Activated naive CD4-positive, alpha-beta T cell treated with anti-CD3 and anti-CD28 coated beads for 36 hours (primary cell): ENCODE results near the gene RCN2. TPM values are rescaled to one million over a fixed set of nuclear protein-coding genes. Genes with fewer than 3 reads are reported as not detected.
A peak's percentile ranks its signal among the peaks of the same experiment; 100 is the strongest.

ENCODE experiments used
- CTCF ChIA-PET: fragments of 350-600 bp; sonication (Branson Sonifier 250); formaldehyde crosslinking; loops from one replicate; lab custom pipeline; 2021; ENCODE audit warnings: antibody characterized with exemption; lab: Charles Lee
- DNase-seq: peaks from one replicate; pipeline ENCODE4 v3.0.0-alpha.2; 2020
- H3K27ac Mint-ChIP-seq: one replicate; pipeline ENCODE4 v1.8.0; 2021; ENCODE audit warnings: mild to moderate bottlenecking, mixed read lengths
- H3K27me3 Mint-ChIP-seq: one replicate; pipeline ENCODE4 v1.8.0; 2021; ENCODE audit warnings: low read depth, mixed read lengths
- H3K36me3 Mint-ChIP-seq: one replicate; pipeline ENCODE4 v1.8.0; 2021; ENCODE audit warnings: low read depth, mixed read lengths
- H3K4me1 Mint-ChIP-seq: one replicate; pipeline ENCODE4 v1.8.0; 2021; ENCODE audit warnings: low read depth, mixed read lengths
- H3K4me3 Mint-ChIP-seq: one replicate; pipeline ENCODE4 v1.8.0; 2021; ENCODE audit warnings: mild to moderate bottlenecking, moderate library complexity, mixed read lengths
- H3K9me3 Mint-ChIP-seq: one replicate; pipeline ENCODE4 v1.8.0; 2021; ENCODE audit warnings: mixed read lengths
- intact Hi-C: fragments of 100-400 bp; cut with micrococcal nuclease; formaldehyde crosslinking; loops from one replicate; pipeline ENCODE4 v1.15.1; 2023
- total RNA-seq, 2 experiments: library from RNA; stranded (reverse); gene quantifications; one replicate each; pipeline ENCODE4 v1.2.3, GENCODE V29; 2021

Gene RCN2
- total RNA-seq, 2 experiments from 2014 or later, result 23.7 to 25.2 TPM

DNA sequence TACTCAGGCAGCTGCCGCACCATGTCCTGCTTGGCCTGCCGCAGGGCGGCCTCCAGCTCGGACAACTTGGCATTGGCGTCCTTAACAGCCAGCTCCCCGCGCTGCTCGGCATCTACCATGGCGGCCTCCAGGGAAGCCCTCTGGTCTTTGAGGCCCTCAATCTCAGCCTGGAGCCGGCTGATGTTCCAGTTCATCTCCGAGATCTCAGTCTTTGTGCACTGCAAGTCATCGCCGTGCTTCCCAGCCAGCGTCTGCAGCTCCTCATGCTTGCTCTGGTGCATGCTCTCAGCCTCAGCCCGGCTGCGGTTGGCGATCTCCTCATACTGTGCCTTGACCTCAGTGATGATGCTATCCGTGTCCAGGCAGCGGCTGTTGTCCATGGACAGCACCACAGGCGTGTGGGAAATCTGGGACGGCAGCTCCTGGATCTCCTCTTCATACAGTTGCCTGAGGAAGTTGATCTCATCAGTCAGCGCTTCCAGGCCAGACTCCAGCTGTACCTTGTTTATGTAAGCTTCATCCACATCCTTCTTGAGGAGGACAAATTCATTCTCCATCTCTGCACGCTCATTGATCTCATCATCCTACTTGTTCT is 47.9 kb downstream of the RCN2 start:
- no peaks in the 10 kb centered on the region for H3K36me3 Mint-ChIP-seq
- peaks cover 14% of the 10 kb centered on the region for H3K4me1 Mint-ChIP-seq
- H3K9me3 Mint-ChIP-seq, result peaks cover 3% of the 10 kb centered on the region
- H3K4me3 Mint-ChIP-seq, result no peak overlapping the region
- H3K27me3 Mint-ChIP-seq, result no peaks in the 10 kb centered on the region
- H3K27ac Mint-ChIP-seq, result no peak overlapping the region
- intact Hi-C loops, result no loop called here
- CTCF ChIA-PET, result interaction anchor here (0.6 to 2.1 kb wide), 3 partner anchors 8 to 516 kb away, joined by 3 to 7 read pairs (median 3); no protein-coding TSS in a partner anchor
- DNase-seq, result no peak

DNA sequence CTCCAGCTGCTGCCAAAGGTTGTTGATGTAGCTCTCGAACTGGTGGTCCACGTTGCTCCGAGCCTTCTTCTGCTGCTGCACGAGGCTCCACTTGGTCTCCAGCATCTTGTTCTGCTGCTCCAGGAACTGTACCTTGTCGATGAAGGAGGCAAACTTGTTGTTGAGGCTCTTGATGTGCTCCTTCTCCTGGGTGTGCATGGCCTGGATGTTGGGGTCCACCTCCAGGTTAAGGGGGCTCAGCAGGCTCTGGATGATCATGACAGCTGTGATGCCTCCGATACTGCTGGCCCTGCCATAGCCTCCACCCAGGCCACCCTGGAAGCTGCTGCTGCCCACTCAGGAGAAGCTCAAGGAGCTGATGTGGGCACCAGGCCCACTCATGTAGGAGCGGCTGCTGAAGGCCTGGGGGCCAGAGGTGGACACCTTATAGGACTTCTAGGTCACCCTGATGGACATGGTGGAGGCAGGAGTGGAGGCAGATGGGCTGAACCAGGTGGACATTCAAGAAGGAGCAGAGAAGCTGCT is 48.5 kb downstream of the RCN2 start:
- H3K9me3 Mint-ChIP-seq, result peaks cover 3% of the 10 kb centered on the region
- no peaks in the 10 kb centered on the region for H3K36me3 Mint-ChIP-seq
- DNase-seq, result no peak
- CTCF ChIA-PET, result interaction anchor here (0.6 to 2.1 kb wide), 3 partner anchors 8 to 654 kb away, joined by 3 to 7 read pairs (median 3); no protein-coding TSS in a partner anchor
- H3K4me3 Mint-ChIP-seq, result no peak overlapping the region
- intact Hi-C loops, result no loop called here
- peaks cover 14% of the 10 kb centered on the region for H3K4me1 Mint-ChIP-seq
- H3K27me3 Mint-ChIP-seq, result no peaks in the 10 kb centered on the region
- H3K27ac Mint-ChIP-seq, result no peak overlapping the region

DNA sequence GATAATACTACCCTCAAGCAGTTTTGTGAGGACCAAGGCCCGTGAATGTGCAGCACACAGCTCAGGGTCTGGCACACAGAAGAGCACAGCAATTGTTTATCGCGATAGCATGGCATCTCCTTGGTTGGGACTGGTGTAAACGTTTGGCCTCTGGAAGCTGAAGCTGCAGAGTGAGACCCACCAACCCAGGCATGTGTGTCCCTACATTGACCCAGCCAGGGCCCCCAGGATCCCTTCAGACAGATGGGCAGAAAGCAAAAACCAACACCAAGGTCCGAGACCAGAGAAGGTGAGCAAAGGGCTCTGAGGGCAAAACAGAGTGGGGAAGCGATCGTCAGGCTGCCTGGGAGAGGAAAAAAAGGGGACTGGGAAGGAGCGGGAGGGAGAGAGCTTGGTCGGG is 50.8 kb downstream of the RCN2 start:
- Mint-ChIP-seq H3K4me1 (peaks cover 15% of the 10 kb centered on the region), H3K4me3 (no peak overlapping the region), H3K27ac (no peak overlapping the region), H3K9me3 (peaks cover 3% of the 10 kb centered on the region), H3K36me3 (no peaks in the 10 kb centered on the region), H3K27me3 (no peaks in the 10 kb centered on the region)
- no peak for DNase-seq
- CTCF ChIA-PET, result interaction anchor here (1.0 to 3.4 kb wide), 3 partner anchors 9 to 53 kb away, joined by 3 to 17 read pairs (median 5); no protein-coding TSS in a partner anchor
- intact Hi-C loops, result no loop called here

DNA sequence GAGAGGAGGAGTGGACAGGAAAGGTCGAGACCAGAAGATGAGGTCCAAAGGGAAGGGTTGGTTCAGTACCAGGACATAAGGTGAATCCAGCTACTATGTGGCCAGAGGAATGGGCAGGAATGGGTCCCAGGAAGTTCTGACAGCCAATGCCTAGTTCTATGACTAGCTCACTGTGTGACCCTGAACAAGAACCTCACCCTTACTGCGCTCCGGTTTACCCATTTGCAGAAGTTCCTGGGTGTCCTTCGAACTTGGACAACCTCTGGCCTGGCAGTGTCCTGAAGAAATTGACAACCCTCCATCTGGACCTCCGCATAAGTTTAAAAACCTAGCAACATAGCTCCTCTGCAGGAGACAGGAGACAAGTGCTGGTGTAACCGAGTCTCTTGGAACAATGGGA is 51.2 kb downstream of the RCN2 start:
- CTCF ChIA-PET, result interaction anchor here (1.0 to 3.4 kb wide), 3 partner anchors 9 to 52 kb away, joined by 3 to 17 read pairs (median 5); no protein-coding TSS in a partner anchor
- H3K4me3 Mint-ChIP-seq, result no peak overlapping the region
- DNase-seq, result no peak
- H3K36me3 Mint-ChIP-seq, result no peaks in the 10 kb centered on the region
- no peak overlapping the region for H3K27ac Mint-ChIP-seq
- intact Hi-C loops, result no loop called here
- H3K27me3 Mint-ChIP-seq, result no peaks in the 10 kb centered on the region
- peaks cover 3% of the 10 kb centered on the region for H3K9me3 Mint-ChIP-seq
- H3K4me1 Mint-ChIP-seq, result peaks cover 18% of the 10 kb centered on the region

DNA sequence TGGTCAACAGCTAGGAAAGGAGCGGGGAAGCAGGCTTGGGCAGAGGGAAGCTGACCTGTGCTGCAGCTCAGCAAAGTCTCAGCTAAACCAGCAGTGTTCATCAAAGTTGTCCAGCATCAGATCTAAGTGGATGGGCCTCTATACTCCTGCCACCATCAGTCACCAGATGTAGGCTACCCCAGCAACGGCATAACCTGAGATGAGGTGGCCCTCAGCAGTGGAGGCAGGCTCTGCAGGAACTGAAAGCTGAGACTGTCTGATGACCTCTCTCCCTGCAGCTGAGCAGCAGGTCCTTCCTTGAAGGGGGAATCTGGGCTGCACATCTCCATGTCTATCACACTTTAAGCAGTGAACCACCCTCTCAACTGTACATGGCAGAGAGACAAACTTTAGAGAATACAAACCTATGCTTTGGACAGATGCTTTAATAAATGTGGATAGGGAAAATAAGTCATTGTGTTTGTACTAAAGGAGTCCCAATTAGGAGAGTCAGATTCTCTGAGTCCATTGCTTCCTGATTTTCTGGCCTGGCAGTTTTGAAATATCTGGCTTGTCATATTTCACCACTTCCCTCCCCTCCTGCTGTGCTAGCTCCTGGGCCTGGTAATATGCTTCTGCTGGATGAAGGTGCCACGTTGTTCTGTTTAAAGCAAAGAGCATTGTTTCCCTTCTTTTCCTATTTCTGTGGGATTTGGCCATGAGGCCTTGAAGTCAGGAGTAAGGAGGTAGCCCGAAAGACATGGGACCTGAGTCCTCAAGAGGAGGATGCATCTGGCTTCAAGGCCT is 52.2 kb downstream of the RCN2 start:
- Mint-ChIP-seq H3K9me3 (no peaks in the 10 kb centered on the region), H3K27me3 (no peaks in the 10 kb centered on the region), H3K27ac (no peak overlapping the region), H3K4me3 (no peak overlapping the region), H3K4me1 (peaks cover 28% of the 10 kb centered on the region), H3K36me3 (no peaks in the 10 kb centered on the region)
- CTCF ChIA-PET, result interaction anchor here (1.0 to 3.4 kb wide), 3 partner anchors 10 to 51 kb away, joined by 3 to 17 read pairs (median 5); no protein-coding TSS in a partner anchor
- DNase-seq, result no peak
- intact Hi-C loops, result no loop called here

DNA sequence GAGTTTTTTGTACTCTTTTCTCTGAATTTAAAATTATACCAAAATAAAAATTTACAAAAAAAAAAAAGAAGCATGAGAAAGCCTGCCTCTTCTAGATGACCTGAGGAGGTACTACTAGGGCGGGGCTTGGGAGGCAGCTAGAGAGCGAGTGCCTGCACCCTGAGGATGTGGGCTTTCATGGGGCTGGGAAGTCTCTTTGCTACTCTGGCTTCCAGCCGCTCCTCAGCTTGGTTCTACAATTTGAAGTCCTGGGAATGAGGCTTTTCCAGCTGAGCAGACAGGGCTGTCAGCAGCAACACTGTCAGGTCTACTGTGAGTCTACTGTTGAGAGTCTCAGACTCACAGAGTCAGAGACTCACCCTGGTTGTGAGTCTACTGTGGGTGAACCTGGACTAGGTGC is 55.2 kb downstream of the RCN2 start:
- DNase-seq, result peak; percentile 35
- H3K36me3 Mint-ChIP-seq, result no peaks in the 10 kb centered on the region
- H3K9me3 Mint-ChIP-seq, result no peaks in the 10 kb centered on the region
- H3K27ac Mint-ChIP-seq, result peak overlapping the region; percentile 50
- H3K27me3 Mint-ChIP-seq, result no peaks in the 10 kb centered on the region
- H3K4me3 Mint-ChIP-seq, result no peak overlapping the region
- CTCF ChIA-PET, result interaction anchor here (0.6 to 3.4 kb wide), 6 partner anchors 9 to 190 kb away, joined by 3 to 12 read pairs (median 4); no protein-coding TSS in a partner anchor
- peaks cover 40% of the 10 kb centered on the region for H3K4me1 Mint-ChIP-seq
- intact Hi-C loops, result loop anchor here (5.0 kb wide), 1 partner anchor 79 kb away; the partner anchor contains the start of gene SCAPER

DNA sequence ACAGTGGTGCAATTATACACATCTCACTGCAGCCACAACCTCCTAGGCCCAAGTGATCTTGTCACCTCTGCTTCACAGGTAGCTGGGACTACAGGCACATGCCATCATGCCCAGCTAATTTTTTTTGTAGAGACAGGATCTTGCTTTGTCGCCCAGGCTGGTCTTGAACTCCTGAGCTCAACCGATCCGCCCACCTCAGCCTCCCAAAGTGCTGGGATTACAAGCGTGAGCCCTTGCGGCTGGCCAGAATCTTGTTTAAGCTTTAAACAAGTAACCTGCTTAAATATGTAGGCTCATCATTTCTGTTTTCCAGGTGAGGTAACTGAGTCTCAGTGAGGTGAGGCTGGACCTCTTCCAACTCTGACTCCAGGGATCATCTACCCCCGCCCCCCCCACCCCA is 55.7 kb downstream of the RCN2 start:
- H3K27ac Mint-ChIP-seq, result peak overlapping the region; percentile 98
- no peak for DNase-seq
- H3K36me3 Mint-ChIP-seq, result no peaks in the 10 kb centered on the region
- H3K4me1 Mint-ChIP-seq, result peaks cover 38% of the 10 kb centered on the region
- H3K27me3 Mint-ChIP-seq, result no peaks in the 10 kb centered on the region
- no peak overlapping the region for H3K4me3 Mint-ChIP-seq
- CTCF ChIA-PET, result interaction anchor here (0.6 to 3.4 kb wide), 12 partner anchors 8 to 189 kb away, joined by 3 to 12 read pairs (median 4); no protein-coding TSS in a partner anchor
- no peaks in the 10 kb centered on the region for H3K9me3 Mint-ChIP-seq
- intact Hi-C loops, result loop anchor here (5.0 kb wide), 1 partner anchor 80 kb away; the partner anchor contains the start of gene SCAPER

DNA sequence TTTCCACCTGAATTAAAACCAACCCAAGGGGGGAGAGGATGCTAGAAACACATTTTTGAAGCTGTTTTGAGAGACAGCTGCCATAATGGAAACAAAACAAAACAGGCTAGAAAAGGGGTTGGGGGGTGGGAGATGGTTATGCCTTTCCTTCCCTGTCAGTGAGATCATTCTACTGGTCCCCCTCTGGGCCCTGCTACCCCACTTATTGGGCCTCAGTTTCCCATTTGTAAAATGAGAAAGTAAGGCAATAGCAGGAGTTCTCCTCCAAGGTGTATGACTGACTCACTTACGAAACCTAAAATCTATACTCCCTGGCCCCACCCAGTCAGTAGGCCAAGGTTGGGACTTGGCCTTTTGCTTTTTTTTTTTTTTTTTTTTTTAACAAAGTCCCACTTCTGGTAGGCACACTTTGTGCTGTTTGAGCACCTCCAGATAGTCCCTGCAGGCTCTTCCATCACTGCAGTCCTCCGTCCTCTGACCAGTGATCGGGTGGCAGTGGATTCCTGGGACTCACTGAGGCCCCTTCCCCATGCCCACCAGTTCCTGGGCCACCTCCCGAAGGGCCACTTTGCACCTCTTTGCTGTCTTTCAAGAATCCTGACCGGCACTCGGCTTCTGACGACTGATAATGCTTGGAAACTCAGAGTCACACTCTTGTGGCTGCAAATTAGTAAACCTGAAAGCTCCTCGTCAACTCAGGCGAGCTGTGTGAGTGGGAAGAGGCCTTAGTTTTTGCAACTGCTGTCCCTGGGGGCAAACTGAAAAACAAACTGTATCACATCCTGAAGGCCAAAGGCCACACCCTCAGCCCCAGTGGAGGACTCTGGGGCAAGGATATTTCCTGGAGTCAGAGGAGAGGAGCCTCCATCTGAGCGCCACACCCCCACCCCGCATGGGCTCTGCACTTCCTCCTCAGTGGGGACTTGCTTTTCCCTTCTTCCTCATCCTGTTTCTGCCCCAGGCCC is 56.6 kb downstream of the RCN2 start:
- CTCF ChIA-PET, result interaction anchor here (0.6 to 3.4 kb wide), 11 partner anchors 9 to 175 kb away, joined by 3 to 12 read pairs (median 4); no protein-coding TSS in a partner anchor
- H3K27ac Mint-ChIP-seq, result peak overlapping the region; percentile 98
- no peaks in the 10 kb centered on the region for H3K36me3 Mint-ChIP-seq
- peaks cover 43% of the 10 kb centered on the region for H3K4me1 Mint-ChIP-seq
- DNase-seq, result peak; percentile 92
- H3K9me3 Mint-ChIP-seq, result no peaks in the 10 kb centered on the region
- intact Hi-C loops, result loop anchor here (1.0 to 5.0 kb wide), 5 partner anchors 9 to 81 kb away; partner anchors contain the start of gene SCAPER
- no peaks in the 10 kb centered on the region for H3K27me3 Mint-ChIP-seq
- peak overlapping the region; percentile 53 for H3K4me3 Mint-ChIP-seq

DNA sequence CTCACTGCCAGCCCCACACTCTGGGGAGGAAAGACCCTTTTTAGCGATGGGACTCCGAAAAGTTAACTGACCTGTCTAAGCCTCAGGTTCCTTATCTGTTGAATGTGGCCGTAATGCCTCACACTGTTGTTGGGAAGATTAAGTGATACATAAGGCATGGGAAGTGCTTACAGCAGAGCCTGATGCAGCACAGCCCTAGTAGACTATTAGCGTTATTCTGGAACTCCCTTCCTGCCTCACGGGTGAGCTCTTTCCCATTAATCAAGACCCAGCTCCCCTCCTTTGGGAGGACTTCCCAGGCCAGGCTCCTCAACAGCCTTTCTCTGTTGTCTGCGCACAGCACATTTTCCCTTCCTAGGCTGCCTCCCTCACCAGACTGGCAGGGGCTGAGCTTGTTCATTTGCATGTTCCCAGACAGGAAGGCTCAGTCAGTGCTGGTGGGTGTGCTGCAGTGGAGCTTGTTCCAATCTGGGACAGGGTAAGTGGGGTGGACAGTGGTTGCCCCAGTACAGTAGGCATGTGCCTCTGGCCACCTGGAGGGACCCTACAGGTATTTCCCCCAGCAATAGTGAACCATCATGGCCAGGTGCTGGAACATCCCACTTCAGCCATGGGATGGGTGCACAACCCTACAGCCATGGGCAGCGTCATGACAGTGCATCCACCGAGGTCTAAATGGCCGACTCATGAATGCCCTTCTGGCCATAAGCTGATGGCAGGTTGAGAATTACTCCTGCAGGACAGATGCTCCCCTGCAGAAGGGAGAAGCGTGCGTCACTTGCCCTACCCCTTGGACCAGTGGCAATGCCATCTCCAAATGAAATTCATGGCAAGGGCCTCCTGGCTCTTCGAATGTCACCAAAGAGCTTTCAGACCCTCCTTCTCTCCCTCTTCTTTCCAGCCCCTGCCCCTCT is 57.6 kb downstream of the RCN2 start:
- intact Hi-C loops, result loop anchor here (1.0 to 5.0 kb wide), 5 partner anchors 8 to 82 kb away; partner anchors contain the start of gene SCAPER
- H3K36me3 Mint-ChIP-seq, result no peaks in the 10 kb centered on the region
- CTCF ChIA-PET, result interaction anchor here (0.7 to 3.4 kb wide), 8 partner anchors 10 to 80 kb away, joined by 3 to 12 read pairs (median 4); no protein-coding TSS in a partner anchor
- no peaks in the 10 kb centered on the region for H3K9me3 Mint-ChIP-seq
- H3K27ac Mint-ChIP-seq, result peak overlapping the region; percentile 98
- H3K4me3 Mint-ChIP-seq, result peak overlapping the region; percentile 5
- no peaks in the 10 kb centered on the region for H3K27me3 Mint-ChIP-seq
- peaks cover 53% of the 10 kb centered on the region for H3K4me1 Mint-ChIP-seq
- no peak for DNase-seq

DNA sequence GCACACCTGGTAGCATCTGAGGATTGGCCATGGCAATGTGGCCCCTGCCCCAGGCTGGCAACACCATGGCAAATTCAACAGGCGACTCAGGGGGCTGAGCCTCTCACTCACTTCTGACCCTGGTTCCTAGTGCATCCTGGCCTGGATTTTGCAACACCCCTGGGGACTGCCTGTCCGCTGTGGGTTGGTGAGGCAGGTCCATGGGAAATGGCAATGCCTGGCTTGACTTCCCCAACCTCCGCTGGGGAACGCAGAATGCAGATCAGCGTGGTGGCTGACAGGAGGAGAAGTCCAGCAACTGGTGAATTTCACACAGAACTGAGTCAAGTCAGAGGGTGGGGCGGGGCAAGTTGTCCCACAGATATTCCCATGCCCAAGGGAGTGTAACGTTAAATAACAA is 59.5 kb downstream of the RCN2 start:
- H3K4me1 Mint-ChIP-seq, result peaks cover 59% of the 10 kb centered on the region
- CTCF ChIA-PET, result no interaction called here
- intact Hi-C loops, result loop anchor here (10.0 kb wide), 2 partner anchors 1084 to 1536 kb away; partner anchors contain the start of genes SIN3A and TBC1D2B
- no peak overlapping the region for H3K27ac Mint-ChIP-seq
- no peak for DNase-seq
- peaks cover 4% of the 10 kb centered on the region for H3K36me3 Mint-ChIP-seq
- no peaks in the 10 kb centered on the region for H3K27me3 Mint-ChIP-seq
- no peak overlapping the region for H3K4me3 Mint-ChIP-seq
- H3K9me3 Mint-ChIP-seq, result no peaks in the 10 kb centered on the region
